K562 (cell line): ENCODE measurements around the gene BCAS3. TPM values are rescaled to one million over a fixed set of nuclear protein-coding genes. Genes with fewer than 3 reads are reported as not detected.

Source experiments
- ATAC-seq: fragments of 200-7000 bp; cut with Tn5 transposase; 3 replicates; pipeline ENCODE4 v1.9.1; 2020; ENCODE audit warnings: moderate library complexity
- BruUV-seq: library from RNA; stranded (reverse); fragments of 400-500 nt; replicated peaks from 2 replicates; lab custom pipeline; 2021; lab: Mats Ljungman, UMichigan
- CTCF ChIA-PET: fragments of 300-600 bp; formaldehyde crosslinking; extraction: SDS; loops from one replicate; lab custom pipeline; 2021; ENCODE audit warnings: low intra/inter-chr PET ratio; lab: Yijun Ruan, JAX
- POLR2A ChIA-PET: fragments of 300-600, 350-650 bp; sonication (Branson Sonifier 250); formaldehyde crosslinking; extraction: SDS; loops from one replicate; lab custom pipeline; 2021; ENCODE audit warnings: antibody characterized with exemption, inconsistent platforms; lab: Yijun Ruan, JAX
- DNase-seq, 4 experiments: peaks; one replicate each; pipeline versions ENCODE4 v3.0.0 to v3.0.0-alpha.2; 2011 to 2018; ENCODE audit warnings: low spot score in 3 of 4, mixed read lengths in 3 of 4; ENCODE audit errors: extremely low read depth in 1 of 4
- FAIRE-seq: peaks from 2 replicates; lab custom pipeline; 2011; peaks lifted over from hg19 to GRCh38; lab: Jason Lieb, UNC
- H2AFZ ChIP-seq: 2 replicates; pipeline ENCODE4 v1.6.0; 2011; ENCODE audit warnings: low read depth, low read length, control low read depth, inconsistent platforms
- H3K27ac ChIP-seq: fragments of 200-600 bp; 3 replicates; pipeline ENCODE4 v1.8.0; 2011; ENCODE audit warnings: low read depth, mild to moderate bottlenecking, control low read depth, inconsistent platforms, low read length, moderate library complexity, mixed read lengths; ENCODE audit errors: extremely low read depth
- H3K27me3 ChIP-seq, 2 experiments: fragments of 300-600 bp in 1 of 2; 2 replicates in 1 of 2; 3 replicates in 1 of 2; pipeline versions ENCODE4 v1.6.0 to v1.8.0; 2011; ENCODE audit warnings: inconsistent platforms in 2 of 2, low read length in 2 of 2, mild to moderate bottlenecking in 1 of 2, mixed read lengths in 1 of 2, moderate library complexity in 1 of 2; ENCODE audit not compliant: control insufficient read depth in 2 of 2, insufficient read depth in 2 of 2
- H3K36me3 ChIP-seq: fragments of 300-600 bp; 3 replicates; pipeline ENCODE4 v1.8.0; 2011; ENCODE audit warnings: mild to moderate bottlenecking, low read length, inconsistent platforms; ENCODE audit not compliant: control insufficient read depth, insufficient read depth
- H3K4me1 ChIP-seq, 2 experiments: fragments of 200-600 bp in 1 of 2; replicated peaks in 1 of 2; 2 replicates in 1 of 2; 3 replicates in 1 of 2; pipeline versions ENCODE4 v1.5.1 to v1.8.0; 2011; ENCODE audit warnings: inconsistent platforms in 2 of 2, low read length in 2 of 2, mild to moderate bottlenecking in 1 of 2, mixed read lengths in 1 of 2, moderate library complexity in 1 of 2; ENCODE audit not compliant: control insufficient read depth in 2 of 2, insufficient read depth in 2 of 2
- H3K4me2 ChIP-seq: 2 replicates; pipeline ENCODE4 v1.6.1; 2011; ENCODE audit warnings: low read length, control low read depth, inconsistent platforms, mixed read lengths; ENCODE audit not compliant: insufficient read depth
- H3K4me3 ChIP-seq: fragments of 200-600 bp; sonication (generic), shearing (Covaris generic); 2 replicates; pipeline ENCODE4 v1.5.1; 2016; ENCODE audit warnings: control low read depth, inconsistent platforms
- H3K79me2 ChIP-seq: fragments of 200-600 bp; 3 replicates; pipeline ENCODE4 v1.8.0; 2011; ENCODE audit warnings: low read length, inconsistent platforms; ENCODE audit not compliant: control insufficient read depth, insufficient read depth
- H3K9ac ChIP-seq, 2 experiments: 2 replicates each; pipeline versions ENCODE4 v1.6.0 to v1.6.1; 2011; ENCODE audit warnings: low read depth in 2 of 2, low read length in 2 of 2, control low read depth in 1 of 2, inconsistent platforms in 1 of 2, mild to moderate bottlenecking in 1 of 2, mixed read lengths in 1 of 2; ENCODE audit not compliant: insufficient read depth in 1 of 2
- H3K9me1 ChIP-seq: one replicate; pipeline ENCODE4 v1.6.0; 2011; ENCODE audit warnings: inconsistent platforms, mild to moderate bottlenecking, low read length, moderate library complexity; ENCODE audit not compliant: control insufficient read depth, insufficient read depth
- H3K9me3 ChIP-seq: replicated peaks from 2 replicates; pipeline ENCODE4 v1.5.1; 2011; ENCODE audit warnings: low read depth, low read length, inconsistent platforms; ENCODE audit not compliant: control insufficient read depth, insufficient read depth
- H4K20me1 ChIP-seq: replicated peaks from 2 replicates; pipeline ENCODE4 v1.6.1; 2011; ENCODE audit warnings: low read length, inconsistent platforms, mixed read lengths; ENCODE audit not compliant: control insufficient read depth, insufficient read depth
- CREB3L1 ChIP-seq: fragments of 450-650 bp; IDR thresholded peaks from 2 replicates; pipeline ENCODE4 v1.6.1; 2014; ENCODE audit warnings: low read depth, mild to moderate bottlenecking, moderate library complexity, borderline replicate concordance
- FOS ChIP-seq: IDR thresholded peaks from 3 replicates; pipeline ENCODE4 v1.6.1; 2011; ENCODE audit not compliant: insufficient read length; ENCODE audit errors: extremely low read depth
- FOXA1 ChIP-seq: fragments of 450-650 bp; IDR thresholded peaks from 2 replicates; pipeline ENCODE4 v1.6.1; 2016; ENCODE audit warnings: mild to moderate bottlenecking, borderline replicate concordance
- GABPB1 ChIP-seq: sonication (generic); formaldehyde crosslinking; IDR thresholded peaks from 2 replicates; pipeline ENCODE4 v1.8.0; 2022; ENCODE audit warnings: mild to moderate bottlenecking, missing genetic modification reagents
- MCM2 ChIP-seq: fragments of 450-650 bp; IDR thresholded peaks from 2 replicates; pipeline ENCODE4 v1.6.1; 2017; ENCODE audit warnings: low read depth, mild to moderate bottlenecking
- NCOA2 ChIP-seq, 2 experiments: fragments of 450-650 bp; IDR thresholded peaks; 2 replicates each; pipeline ENCODE4 v1.6.1; 2018; ENCODE audit warnings: mild to moderate bottlenecking in 2 of 2, moderate library complexity in 1 of 2; ENCODE audit not compliant: partially characterized antibody in 2 of 2
- NFRKB ChIP-seq: fragments of 450-650 bp; IDR thresholded peaks from 2 replicates; pipeline ENCODE4 v1.6.1; 2016; ENCODE audit warnings: low read depth
- PHB2 ChIP-seq: fragments of 450-650 bp; IDR thresholded peaks from 2 replicates; pipeline ENCODE4 v1.6.1; 2017; ENCODE audit warnings: low read depth
- PTTG1 ChIP-seq: fragments of 450-650 bp; IDR thresholded peaks from 2 replicates; pipeline ENCODE4 v1.6.1; 2016; ENCODE audit warnings: low read depth, mild to moderate bottlenecking, missing genetic modification characterization, missing compliant biosample characterization
- SNRNP70 ChIP-seq: fragments of 200-400 bp; formaldehyde crosslinking; optimal IDR thresholded peaks from 2 replicates; pipeline ENCODE3; 2017; ENCODE audit warnings: low read depth, low read length
- TEAD2 ChIP-seq: fragments of 450-650 bp; IDR thresholded peaks from 2 replicates; pipeline ENCODE4 v1.6.1; 2016; ENCODE audit warnings: missing genetic modification characterization, control low read depth, missing compliant biosample characterization
- ZFP30 ChIP-seq: fragments of 250-450 bp; sonication (Bioruptor Pico); IDR thresholded peaks from 2 replicates; pipeline ENCODE4 v1.8.0; 2022; ENCODE audit warnings: moderate library complexity, mild to moderate bottlenecking, inconsistent platforms, borderline replicate concordance
- ZNF146 ChIP-seq: IDR thresholded peaks from one replicate; pipeline ENCODE4 v1.6.1; 2018; ENCODE audit warnings: missing compliant biosample characterization; ENCODE audit not compliant: unreplicated experiment
- ZNF41 ChIP-seq: fragments of 250-450 bp; sonication (Bioruptor Pico); conservative IDR thresholded peaks from 2 replicates; pipeline ENCODE4 v1.4.0; 2020; ENCODE audit warnings: mild to moderate bottlenecking
- WGBS: fragments of 100-300 bp; shearing (Covaris generic); methylation state at CpG from one replicate; pipeline ENCODE4 v1.1.6; 2016; ENCODE audit warnings: low coverage, mixed read lengths; ENCODE audit not compliant: insufficient coverage; ENCODE audit errors: missing lambda C conversion rate; 5-methylcytosine and 5-hydroxymethylcytosine counted together
- in situ Hi-C: fragments of 300-500 bp; cut with MboI; formaldehyde crosslinking; loops from 4 replicates; pipeline ENCODE4 v1.15.0; 2018; ENCODE audit warnings: inconsistent platforms, mixed read lengths
- intact Hi-C: fragments of 100-400 bp; cut with micrococcal nuclease; formaldehyde crosslinking; loops from 2 replicates; pipeline ENCODE4 v1.14.2; 2022
- polyA plus RNA-seq, 8 experiments: library from polyadenylated mRNA; depleted of rRNA in 4 of 8; stranded (reverse) in 5 of 8; unstranded in 3 of 8; fragments of >200 nt; fragmentation: Nextera tagmentation in 2 of 8; fragmentation: Illumina TruSeq in 1 of 8; extraction: Ambion mirVana in 2 of 8; extraction: Trizol in 1 of 8; gene quantifications; 2 replicates each; pipeline versions ENCODE4 v1.2.1 to v1.2.3, GENCODE V29; 2011 to 2014; ENCODE audit warnings: inconsistent platforms in 1 of 8, missing spikeins in 1 of 8
- total RNA-seq, 7 experiments: library from RNA; depleted of rRNA in 6 of 7; stranded (reverse); fragments of >200 nt in 6 of 7; fragmentation: Illumina TruSeq in 2 of 7; extraction: Trizol in 2 of 7; gene quantifications; 2 replicates each; pipeline versions ENCODE4 v1.2.1 to v1.2.3, GENCODE V29; 2011 to 2021; ENCODE audit warnings: low replicate concordance in 1 of 7
- TF ChIP-seq, protein P1 (sequence below): fragments of 200-800 bp; sonication (Bioruptor generic); IDR thresholded peaks from 2 replicates; pipeline ENCODE4 v1.6.1; 2017; ENCODE audit warnings: missing genetic modification characterization, missing compliant biosample characterization

BCAS3 gene
- total and polyA plus RNA-seq, 9 of the 15 experiments (the other 6 are each of a cell fraction or from before 2014, with no cell fraction given) = 1.9 to 5.5 (median 3.5) TPM

- Histone ChIP-seq H3K4me1 (no peaks in the 10 kb centered on the region), H3K4me2 (no peak overlapping the region), H3K27me3 (peaks cover 34 to 55% of the 10 kb centered on the region in 2 experiments), H3K4me3 (no peak overlapping the region), H4K20me1 (peaks cover 4% of the 10 kb centered on the region; the same call in 1 of the 2 replicates)
- FAIRE-seq (no peak), ATAC-seq (no peak)
- POLR2A ChIA-PET = interaction anchor here (0.7 kb wide), 1 partner anchor 12 kb away, joined by 4 read pairs; no protein-coding TSS in a partner anchor
- in situ Hi-C loops = no loop called here
- 2% methylated on average over 7 of the region's 7 CpGs for WGBS
- CTCF ChIA-PET = no interaction called here
- TF ChIP-seq FOS (no peak), ZNF41 (CRISPR knock-in tag) (no peak), NFRKB (no peak), MCM2 (no peak), PTTG1 (no peak), SNRNP70 (no peak), CREB3L1 (no peak), GABPB1 (CRISPR knock-in tag) (no peak), FOXA1 (no peak), ZNF146 (CRISPR knock-in tag) (no peak), ZFP30 (CRISPR knock-in tag) (no peak), PHB2 (no peak), TEAD2 (tag) (no peak), NCOA2 (IDR thresholded peaks at IDR 0.05; ENCODE audit: partially characterized antibody in 2 of 2) (no peak)
- TF ChIP-seq, protein P1, sequence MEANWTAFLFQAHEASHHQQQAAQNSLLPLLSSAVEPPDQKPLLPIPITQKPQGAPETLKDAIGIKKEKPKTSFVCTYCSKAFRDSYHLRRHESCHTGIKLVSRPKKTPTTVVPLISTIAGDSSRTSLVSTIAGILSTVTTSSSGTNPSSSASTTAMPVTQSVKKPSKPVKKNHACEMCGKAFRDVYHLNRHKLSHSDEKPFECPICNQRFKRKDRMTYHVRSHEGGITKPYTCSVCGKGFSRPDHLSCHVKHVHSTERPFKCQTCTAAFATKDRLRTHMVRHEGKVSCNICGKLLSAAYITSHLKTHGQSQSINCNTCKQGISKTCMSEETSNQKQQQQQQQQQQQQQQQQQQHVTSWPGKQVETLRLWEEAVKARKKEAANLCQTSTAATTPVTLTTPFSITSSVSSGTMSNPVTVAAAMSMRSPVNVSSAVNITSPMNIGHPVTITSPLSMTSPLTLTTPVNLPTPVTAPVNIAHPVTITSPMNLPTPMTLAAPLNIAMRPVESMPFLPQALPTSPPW (CRISPR knock-in tag) = no peak
- TF ChIP-seq, all 486 proteins: peak for 0
- H2AFZ ChIP-seq = no peak overlapping the region
- H3K36me3 ChIP-seq = no peaks in the 10 kb centered on the region
- no peaks in the 10 kb centered on the region for H3K79me2 ChIP-seq
- H3K9ac ChIP-seq = no peak overlapping the region
- no peak for DNase-seq
- H3K9me1 ChIP-seq = no peaks in the 10 kb centered on the region
- intact Hi-C loops = no loop called here
- no TSS peak for BruUV-seq
- no peak overlapping the region for H3K27ac ChIP-seq
- no peaks in the 10 kb centered on the region for H3K9me3 ChIP-seq
These were observed 691.3 kb downstream of the BCAS3 start for GRCh38 chr17:61368832-61369450.
